GM18508 (cell line): ENCODE measurements around the gene CELA3A.
"Not testable (repeated sequence)": the region's sequence is repeated elsewhere in the genome, so short reads cannot be mapped to it uniquely, and the experiment has no call there.

ENCODE experiments used
- ATAC-seq: cut with Tn5 transposase; IDR thresholded peaks from one replicate; pipeline ENCODE4 v1.9.1; 2021; ENCODE audit warnings: moderate number of reproducible peaks; ENCODE audit not compliant: insufficient read depth, unreplicated experiment

CELA3A gene

GRCh38 chr1:21980515-21981220 lies 20.8 kb upstream of the CELA3A start:
- not testable (repeated sequence) for ATAC-seq

GRCh38 chr1:21981253-21981652 lies 20.2 kb upstream of the CELA3A start:
- not testable (repeated sequence) for ATAC-seq

- ATAC-seq, result not testable (repeated sequence)
Observed at GRCh38 chr1:21982122-21982521, 19.3 kb upstream of the CELA3A start.

- not testable (repeated sequence) for ATAC-seq
Observed at GRCh38 chr1:21983539-21983938, 17.9 kb upstream of the CELA3A start.

GRCh38 chr1:21985893-21986292 lies 15.6 kb upstream of the CELA3A start:
- not testable (repeated sequence) for ATAC-seq

GRCh38 chr1:21986386-21986785 lies 15.1 kb upstream of the CELA3A start:
- ATAC-seq, result not testable (repeated sequence)

GRCh38 chr1:21989672-21990393 lies 11.6 kb upstream of the CELA3A start:
- ATAC-seq, result not testable (repeated sequence)

- not testable (repeated sequence) for ATAC-seq
Observed at GRCh38 chr1:21992186-21992585, 9.3 kb upstream of the CELA3A start.

GRCh38 chr1:21994716-21995115 lies 6.7 kb upstream of the CELA3A start:
- not testable (repeated sequence) for ATAC-seq

- not testable (repeated sequence) for ATAC-seq
Observed at GRCh38 chr1:21996663-21996970, 4.8 kb upstream of the CELA3A start.

GRCh38 chr1:21997891-21998623 lies 3.4 kb upstream of the CELA3A start:
- not testable (repeated sequence) for ATAC-seq

GRCh38 chr1:21998624-21999294 lies 2.7 kb upstream of the CELA3A start:
- not testable (repeated sequence) for ATAC-seq

- not testable (repeated sequence) for ATAC-seq
Observed at GRCh38 chr1:21999645-22000044, 1.8 kb upstream of the CELA3A start.

- ATAC-seq, result not testable (repeated sequence)
Observed at GRCh38 chr1:22002461-22002860, 1.0 kb downstream of the CELA3A start.

GRCh38 chr1:22002875-22003274 lies 1.4 kb downstream of the CELA3A start:
- ATAC-seq, result not testable (repeated sequence)

- not testable (repeated sequence) for ATAC-seq
Observed at GRCh38 chr1:22003959-22004358, 2.5 kb downstream of the CELA3A start.

- ATAC-seq, result not testable (repeated sequence)
Observed at GRCh38 chr1:22005261-22006149, 4.0 kb downstream of the CELA3A start.

GRCh38 chr1:22006736-22007135 lies 5.3 kb downstream of the CELA3A start:
- not testable (repeated sequence) for ATAC-seq

GRCh38 chr1:22007262-22007661 lies 5.8 kb downstream of the CELA3A start:
- ATAC-seq, result not testable (repeated sequence)
